ENCODE data around the gene LAMTOR3.
"Not testable (repeated sequence)": the region's sequence is repeated elsewhere in the genome, so short reads cannot be mapped to it uniquely, and the experiment has no call there.

Gene LAMTOR3

GRCh38 chr4:99832758-99833157 lies 61.5 kb downstream of the LAMTOR3 start:
- no peak for DNase-seq (ENCODE audit: extremely low read depth in 1 of 2, low read depth in 1 of 2)

GRCh38 chr4:99832321-99832720 lies 61.9 kb downstream of the LAMTOR3 start:
- DNase-seq (ENCODE audit: extremely low read depth in 1 of 2, low read depth in 1 of 2), result no peak

- DNase-seq (ENCODE audit: extremely low read depth in 1 of 2, low read depth in 1 of 2), result not testable (repeated sequence)
Measured at GRCh38 chr4:99830051-99830450, 64.2 kb downstream of the LAMTOR3 start.

- DNase-seq (ENCODE audit: extremely low read depth in 1 of 2, low read depth in 1 of 2), result no peak
Measured at GRCh38 chr4:99828477-99828876, 65.8 kb downstream of the LAMTOR3 start.

All from stimulated activated CD8-positive, alpha-beta memory T cell treated with anti-CD3 and anti-CD28 coated beads, Interleukin-7, amount 100 ng/mL, for 48 hours (primary cell).